ENCODE measurements around the gene BEGAIN.

Gene BEGAIN

GRCh38 chr14:100580316-100581227 is 6.6 kb downstream of the BEGAIN start:
- TF ChIP-seq CTCF (IDR thresholded peaks at IDR 0.05; ENCODE audit: low read depth, low read length, missing control alignments), result no peak
- no peak overlapping the region for H3K4me3 ChIP-seq (ENCODE audit: low read depth, low read length)
- DNase-seq (ENCODE audit: low read depth), result no peak

GRCh38 chr14:100578552-100578951 is 8.7 kb downstream of the BEGAIN start:
- DNase-seq (ENCODE audit: low read depth), result no peak
- no peak overlapping the region for H3K4me3 ChIP-seq (ENCODE audit: low read depth, low read length)
- no peak for TF ChIP-seq CTCF (IDR thresholded peaks at IDR 0.05; ENCODE audit: low read depth, low read length, missing control alignments)

- TF ChIP-seq CTCF (IDR thresholded peaks at IDR 0.05; ENCODE audit: low read depth, low read length, missing control alignments), result no peak
- DNase-seq (ENCODE audit: low read depth), result no peak
- H3K4me3 ChIP-seq (ENCODE audit: low read depth, low read length), result no peak overlapping the region
Observed at GRCh38 chr14:100577986-100578431, 9.2 kb downstream of the BEGAIN start.

- no peak overlapping the region for H3K4me3 ChIP-seq (ENCODE audit: low read depth, low read length)
- DNase-seq (ENCODE audit: low read depth), result no peak
- no peak for TF ChIP-seq CTCF (IDR thresholded peaks at IDR 0.05; ENCODE audit: low read depth, low read length, missing control alignments)
Observed at GRCh38 chr14:100577321-100577985, 9.8 kb downstream of the BEGAIN start.

- H3K4me3 ChIP-seq (ENCODE audit: low read depth, low read length), result no peak overlapping the region
- DNase-seq (ENCODE audit: low read depth), result no peak
- no peak for TF ChIP-seq CTCF (IDR thresholded peaks at IDR 0.05; ENCODE audit: low read depth, low read length, missing control alignments)
Observed at GRCh38 chr14:100576091-100577085, 10.8 kb downstream of the BEGAIN start.

GRCh38 chr14:100575266-100575995 is 11.8 kb downstream of the BEGAIN start:
- TF ChIP-seq CTCF (IDR thresholded peaks at IDR 0.05; ENCODE audit: low read depth, low read length, missing control alignments), result no peak
- no peak for DNase-seq (ENCODE audit: low read depth)
- H3K4me3 ChIP-seq (ENCODE audit: low read depth, low read length), result no peak overlapping the region

Measured in GM12864 (cell line).